ENCODE measurements around the gene AGTR1.
"Not testable (repeated sequence)": the region's sequence is repeated elsewhere in the genome, so short reads cannot be mapped to it uniquely, and the experiment has no call there.

The AGTR1 gene

GRCh38 chr3:148718982-148719862 is 21.5 kb downstream of the AGTR1 start:
- DNase-seq (ENCODE audit: low read depth) = no peak

- no peak for DNase-seq (ENCODE audit: low read depth)
Measured at GRCh38 chr3:148720873-148721272, 23.2 kb downstream of the AGTR1 start.

GRCh38 chr3:148723631-148724030 is 25.9 kb downstream of the AGTR1 start:
- no peak for DNase-seq (ENCODE audit: low read depth)

DNA sequence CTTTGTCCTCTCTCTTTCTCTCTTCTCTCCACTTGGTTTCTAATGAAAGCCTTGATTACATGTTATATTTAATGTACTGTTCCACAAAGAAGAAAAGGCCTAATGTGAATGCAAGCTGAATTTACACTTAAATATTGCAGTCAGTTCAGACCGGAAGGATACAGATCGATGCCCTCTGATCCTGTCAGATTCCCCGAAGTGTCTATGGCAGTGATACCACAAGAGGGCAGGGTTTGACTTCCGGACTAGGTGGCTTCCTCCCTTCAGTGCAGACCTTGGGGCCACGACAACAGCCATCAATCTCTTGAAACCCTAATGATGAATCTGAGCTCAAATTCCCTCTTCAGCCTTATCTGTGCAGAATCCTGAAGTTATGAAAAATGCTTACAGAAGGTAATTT is 29.5 kb downstream of the AGTR1 start:
- no peak for DNase-seq (ENCODE audit: low read depth)

- DNase-seq (ENCODE audit: low read depth) = no peak
Measured at GRCh38 chr3:148728753-148729152, 31.1 kb downstream of the AGTR1 start.

DNA sequence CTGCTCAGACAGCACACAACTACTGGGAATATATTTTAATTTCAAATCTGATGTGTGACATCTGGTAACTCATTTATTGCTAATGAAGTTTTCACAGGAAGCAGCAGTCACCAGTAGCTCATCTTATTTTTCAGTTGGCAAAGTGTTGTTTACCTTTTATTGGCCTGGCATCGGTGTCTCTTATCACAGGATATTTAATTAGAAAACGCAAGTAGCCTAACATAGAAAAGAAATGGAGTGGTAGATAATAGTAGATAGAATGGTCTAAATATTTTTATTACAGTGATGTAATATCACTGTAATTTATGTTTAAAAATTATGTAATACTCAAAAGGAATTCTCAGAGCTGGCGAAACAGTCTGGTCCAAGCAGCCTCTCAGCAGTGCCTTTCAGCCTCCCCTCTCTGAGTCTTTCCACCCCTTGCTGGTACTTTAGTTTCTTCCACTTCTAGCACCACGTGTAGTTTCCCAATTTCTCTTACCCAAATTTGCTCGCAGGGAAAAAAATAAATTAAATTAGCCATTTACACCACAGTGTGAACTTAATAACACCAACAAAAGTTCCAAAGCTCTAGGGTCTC is 31.9 kb downstream of the AGTR1 start:
- no peak for DNase-seq (ENCODE audit: low read depth)

GRCh38 chr3:148730676-148731075 is 33.0 kb downstream of the AGTR1 start:
- DNase-seq (ENCODE audit: low read depth) = no peak

GRCh38 chr3:148735597-148735996 is 37.9 kb downstream of the AGTR1 start:
- no peak for DNase-seq (ENCODE audit: low read depth)

DNA sequence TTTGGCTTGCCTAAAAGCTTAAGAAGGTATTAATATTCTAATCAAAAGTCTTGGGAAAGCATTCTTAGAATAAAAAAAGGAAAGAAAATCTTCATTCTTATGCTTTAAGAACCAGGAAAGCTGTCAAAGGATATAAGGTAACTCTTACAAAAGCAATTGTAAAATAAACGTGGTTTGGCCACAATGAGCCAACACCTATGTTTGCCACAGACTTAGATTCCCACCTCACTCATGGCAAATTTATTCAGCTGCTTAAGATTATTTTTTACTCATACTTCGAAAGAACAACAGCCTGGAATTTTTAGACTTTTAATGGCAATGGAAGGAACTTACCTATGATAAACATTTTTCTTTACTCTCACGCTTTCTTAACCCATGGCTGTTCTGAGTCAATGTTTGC is 38.4 kb downstream of the AGTR1 start:
- no peak for DNase-seq (ENCODE audit: low read depth)

DNA sequence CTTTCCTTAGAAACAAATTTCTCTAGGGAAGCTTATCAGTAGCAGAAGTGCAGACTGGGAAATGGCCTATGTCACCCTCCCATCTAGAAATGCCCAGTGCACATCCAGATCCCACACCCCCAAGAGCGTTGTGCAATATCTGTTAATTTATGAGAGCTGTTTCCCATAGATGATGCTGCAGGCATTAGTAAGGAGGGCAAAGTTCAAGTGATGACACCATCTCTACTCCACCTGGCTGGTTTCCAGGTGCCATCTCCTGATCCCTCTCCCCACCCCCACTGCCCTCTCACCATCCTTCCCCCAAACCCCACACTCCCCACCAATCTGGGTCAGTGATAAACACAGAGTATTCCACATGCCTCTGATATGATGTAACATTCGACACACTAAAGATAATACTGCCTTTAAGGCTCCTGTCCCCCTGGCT is 39.4 kb downstream of the AGTR1 start:
- no peak for DNase-seq (ENCODE audit: low read depth)

DNA sequence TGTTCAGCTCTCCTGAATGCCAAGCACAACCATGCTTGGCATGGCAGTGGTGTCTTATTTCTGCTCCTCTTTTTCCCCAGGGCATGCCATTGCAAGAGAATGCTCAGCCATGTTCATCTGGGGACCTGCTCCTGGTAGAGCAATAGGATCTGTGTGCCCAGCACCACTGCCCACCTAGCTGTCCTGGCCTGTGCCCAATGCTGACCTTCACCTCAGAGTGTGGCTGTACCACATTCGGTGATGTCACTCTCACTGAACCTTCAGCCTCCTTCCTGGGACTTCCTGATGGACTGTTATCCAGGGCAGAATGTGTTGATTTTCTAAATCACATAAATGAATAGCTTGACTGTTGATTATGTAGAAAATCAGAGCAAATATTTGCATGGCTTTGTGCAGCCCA is 42.0 kb downstream of the AGTR1 start:
- DNase-seq (ENCODE audit: low read depth) = no peak

- DNase-seq (ENCODE audit: low read depth) = no peak
Measured at GRCh38 chr3:148740291-148740690, 42.6 kb downstream of the AGTR1 start.

DNA sequence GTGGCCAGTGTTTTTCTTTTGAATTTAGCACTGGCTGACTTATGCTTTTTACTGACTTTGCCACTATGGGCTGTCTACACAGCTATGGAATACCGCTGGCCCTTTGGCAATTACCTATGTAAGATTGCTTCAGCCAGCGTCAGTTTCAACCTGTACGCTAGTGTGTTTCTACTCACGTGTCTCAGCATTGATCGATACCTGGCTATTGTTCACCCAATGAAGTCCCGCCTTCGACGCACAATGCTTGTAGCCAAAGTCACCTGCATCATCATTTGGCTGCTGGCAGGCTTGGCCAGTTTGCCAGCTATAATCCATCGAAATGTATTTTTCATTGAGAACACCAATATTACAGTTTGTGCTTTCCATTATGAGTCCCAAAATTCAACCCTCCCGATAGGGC is 43.5 kb downstream of the AGTR1 start:
- DNase-seq (ENCODE audit: low read depth) = no peak

GRCh38 chr3:148742118-148742517 is 44.4 kb downstream of the AGTR1 start:
- no peak for DNase-seq (ENCODE audit: low read depth)

DNA sequence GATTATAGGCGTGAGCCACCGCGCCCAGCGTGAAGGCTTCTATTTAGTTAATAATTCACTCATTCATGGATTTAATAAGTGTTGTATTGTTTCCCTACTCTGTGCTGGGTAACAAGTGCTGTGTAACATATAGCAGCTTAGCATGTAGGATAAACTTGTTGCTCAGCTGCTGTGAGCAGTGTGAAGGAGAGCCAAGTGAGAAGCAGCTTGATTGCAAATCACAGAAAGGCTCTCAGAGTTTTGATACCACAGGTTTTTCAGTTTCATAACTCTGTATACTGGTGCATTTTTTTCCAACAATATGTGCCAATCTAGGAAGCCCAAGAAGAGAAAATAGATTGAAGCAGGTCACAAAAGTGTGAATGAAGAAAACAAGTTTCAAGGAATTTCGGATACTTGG is 48.4 kb downstream of the AGTR1 start:
- DNase-seq (ENCODE audit: low read depth) = no peak

- DNase-seq (ENCODE audit: low read depth) = no peak
Measured at GRCh38 chr3:148748283-148748682, 50.6 kb downstream of the AGTR1 start.

- DNase-seq (ENCODE audit: low read depth) = no peak
Measured at GRCh38 chr3:148750296-148750695, 52.6 kb downstream of the AGTR1 start.

- no peak for DNase-seq (ENCODE audit: low read depth)
Measured at GRCh38 chr3:148751461-148751860, 53.8 kb downstream of the AGTR1 start.

- not testable (repeated sequence) for DNase-seq (ENCODE audit: low read depth)
Measured at GRCh38 chr3:148753385-148753784, 55.7 kb downstream of the AGTR1 start.

- DNase-seq (ENCODE audit: low read depth) = no peak
Measured at GRCh38 chr3:148755570-148755969, 57.9 kb downstream of the AGTR1 start.

DNA sequence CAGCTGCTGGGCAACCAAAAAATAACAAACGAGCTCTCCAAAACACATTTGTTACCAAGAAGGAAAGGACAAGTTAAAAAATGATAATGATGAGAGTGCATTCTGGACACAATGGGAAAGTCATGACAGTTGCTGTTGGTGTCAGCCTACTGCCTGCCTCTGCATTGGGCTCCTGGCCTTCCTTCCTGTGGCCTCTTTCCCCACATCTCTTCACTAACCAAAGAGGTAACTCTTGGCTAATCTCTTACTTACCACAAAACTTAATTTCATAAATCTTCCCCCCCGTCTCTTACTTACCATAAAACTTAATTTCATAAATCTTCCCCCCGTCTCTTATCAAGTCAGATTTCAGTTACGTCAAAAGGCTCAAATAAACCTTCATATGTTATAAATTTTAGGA is 58.6 kb downstream of the AGTR1 start:
- DNase-seq (ENCODE audit: low read depth) = no peak

DNA sequence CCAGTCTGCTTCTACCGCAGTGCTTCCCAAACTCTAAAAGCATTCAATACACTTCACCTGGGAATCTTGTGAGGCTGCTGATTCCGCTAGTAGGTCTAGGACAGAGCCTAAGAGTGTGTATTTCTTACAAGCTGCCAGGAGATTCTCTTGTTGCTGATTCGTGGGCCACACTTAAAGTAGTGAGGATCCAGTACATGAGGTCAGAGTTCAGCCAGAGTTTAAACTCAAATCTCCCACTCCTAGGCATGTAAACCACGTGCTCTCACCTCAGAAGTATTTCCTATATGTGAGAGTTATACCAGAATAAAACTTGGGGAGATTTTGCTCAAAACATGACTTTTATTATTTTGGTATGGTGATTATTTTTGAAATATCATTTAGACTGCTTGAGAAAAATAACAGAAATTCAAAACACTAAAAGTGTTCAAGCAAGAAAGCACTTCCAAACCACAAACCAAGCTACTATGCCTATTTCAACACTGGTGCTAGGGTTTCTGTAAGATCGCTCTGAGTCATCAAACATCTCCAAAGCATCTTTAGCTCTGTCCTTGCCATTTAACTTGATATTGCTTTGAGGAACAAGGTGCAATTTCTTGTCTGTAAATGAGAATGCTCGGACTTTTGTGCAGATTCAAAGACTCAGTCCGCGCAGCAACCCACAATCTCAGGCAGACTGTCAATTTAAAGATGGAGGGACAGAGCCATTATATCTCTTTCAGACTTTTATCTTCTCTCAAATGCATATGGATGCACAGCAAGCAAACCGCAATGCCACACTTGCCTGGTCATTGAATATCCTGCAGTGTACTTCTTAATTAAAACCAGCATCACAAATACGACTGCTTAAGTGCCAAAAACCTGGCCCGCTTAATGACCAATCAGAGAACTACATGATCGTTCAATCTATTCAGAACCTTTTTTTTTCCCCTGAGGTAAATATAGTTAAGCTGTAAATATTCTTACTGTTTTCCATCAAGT is 59.8 kb downstream of the AGTR1 start:
- no peak for DNase-seq (ENCODE audit: low read depth)
